Neural cell (in vitro differentiated cells): Measurements from ENCODE around the gene IBA57. TPM values are rescaled to one million over a fixed set of nuclear protein-coding genes. Genes with fewer than 3 reads are reported as not detected.

Experiments used
- H2AFZ ChIP-seq: fragments of 200-600, 300-800 bp; sonication (generic), shearing (Covaris generic); 2 replicates; pipeline ENCODE4 v1.6.0; 2014; ENCODE audit warnings: low read depth, mild to moderate bottlenecking, antibody characterized with exemption, low read length, moderate library complexity
- H3F3A ChIP-seq: fragments of 200-600 bp; shearing (Covaris generic); 2 replicates; pipeline ENCODE4 v1.6.1; 2016; ENCODE audit warnings: mild to moderate bottlenecking, moderate library complexity, mixed read lengths, antibody characterized with exemption, low read length; ENCODE audit not compliant: insufficient read depth, poor library complexity, severe bottlenecking
- H3K27ac ChIP-seq: fragments of 200-600, 300-800 bp; sonication (generic), shearing (Covaris generic); 2 replicates; pipeline ENCODE4 v1.5.1; 2014; ENCODE audit warnings: mild to moderate bottlenecking, low read length, moderate library complexity
- H3K27me3 ChIP-seq: fragments of 300-800, 200-600 bp; sonication (generic), shearing (Covaris generic); 2 replicates; pipeline ENCODE4 v1.6.0; 2014; ENCODE audit warnings: mild to moderate bottlenecking, low read depth, low read length, moderate library complexity; ENCODE audit not compliant: insufficient read depth
- H3K36me3 ChIP-seq: fragments of 300-800, 200-600 bp; sonication (generic), shearing (Covaris generic); 2 replicates; pipeline ENCODE4 v1.5.1; 2014; ENCODE audit warnings: mild to moderate bottlenecking, antibody characterized with exemption, low read length, moderate library complexity; ENCODE audit not compliant: insufficient read depth
- H3K4me2 ChIP-seq: fragments of 300-800, 200-600 bp; sonication (generic), shearing (Covaris generic); 2 replicates; pipeline ENCODE4 v1.6.0; 2014; ENCODE audit warnings: mild to moderate bottlenecking, low read length
- H3K4me3 ChIP-seq: fragments of 300-800, 200-600 bp; sonication (generic), shearing (Covaris generic); 2 replicates; pipeline ENCODE4 v1.5.1; 2014; ENCODE audit warnings: mild to moderate bottlenecking, low read length, moderate library complexity
- H3K79me2 ChIP-seq: fragments of 200-600 bp; shearing (Covaris generic); replicated peaks from 2 replicates; pipeline ENCODE4 v1.6.0; 2014; ENCODE audit warnings: mild to moderate bottlenecking, low read length, moderate library complexity; ENCODE audit not compliant: insufficient read depth
- H3K9ac ChIP-seq: fragments of 300-800, 200-600 bp; sonication (generic), shearing (Covaris generic); 2 replicates; pipeline ENCODE4 v1.6.1; 2016; ENCODE audit warnings: mild to moderate bottlenecking, low read length, mixed read lengths
- H3K9me2 ChIP-seq: fragments of 200-600 bp; shearing (Covaris generic); 2 replicates; pipeline ENCODE4 v1.6.1; 2016; ENCODE audit warnings: mild to moderate bottlenecking, low read length, mixed read lengths; ENCODE audit not compliant: insufficient read depth
- H3K9me3 ChIP-seq: fragments of 200-600, 300-800 bp; sonication (generic), shearing (Covaris generic); 2 replicates; pipeline ENCODE4 v1.6.1; 2016; ENCODE audit warnings: mild to moderate bottlenecking, mixed run types, low read length, moderate library complexity, mixed read lengths
- H4K20me1 ChIP-seq: fragments of 200-600 bp; shearing (Covaris generic); 2 replicates; pipeline ENCODE4 v1.6.1; 2016; ENCODE audit warnings: mild to moderate bottlenecking, mixed run types; ENCODE audit not compliant: insufficient read depth
- CTCF ChIP-seq: fragments of 450-650 bp; IDR thresholded peaks from 2 replicates; pipeline ENCODE4 v1.5.1; 2014; ENCODE audit warnings: antibody characterized with exemption, mild to moderate bottlenecking, moderate library complexity; ENCODE audit not compliant: poor library complexity, severe bottlenecking
- EP300 ChIP-seq: fragments of 450-650 bp; conservative IDR thresholded peaks from 2 replicates; pipeline ENCODE4 v1.6.1; 2014; ENCODE audit warnings: antibody characterized with exemption, mild to moderate bottlenecking, moderate library complexity; ENCODE audit not compliant: poor library complexity, severe bottlenecking
- EZH2 ChIP-seq: fragments of 200-600, 300-800 bp; shearing (Covaris generic), sonication (generic); IDR thresholded peaks from 2 replicates; pipeline ENCODE4 v1.6.1; 2014; ENCODE audit warnings: antibody characterized with exemption, low read length, borderline replicate concordance, mild to moderate bottlenecking; ENCODE audit not compliant: insufficient read depth, poor library complexity, severe bottlenecking
- MXI1 ChIP-seq: fragments of 450-650 bp; conservative IDR thresholded peaks from 2 replicates; pipeline ENCODE4 v1.6.1; 2014; ENCODE audit warnings: antibody characterized with exemption, mild to moderate bottlenecking; ENCODE audit not compliant: poor library complexity, severe bottlenecking
- POLR2AphosphoS5 ChIP-seq: IDR thresholded peaks from 2 replicates; pipeline ENCODE4 v1.6.1; 2012
- RAD21 ChIP-seq: fragments of 450-650 bp; conservative IDR thresholded peaks from 2 replicates; pipeline ENCODE4 v1.6.1; 2014; ENCODE audit warnings: antibody characterized with exemption, mild to moderate bottlenecking, moderate library complexity
- REST ChIP-seq: IDR thresholded peaks from 2 replicates; pipeline ENCODE4 v1.6.1; 2012; ENCODE audit warnings: borderline replicate concordance
- SMC3 ChIP-seq: fragments of 450-650 bp; conservative IDR thresholded peaks from 2 replicates; pipeline ENCODE4 v1.6.1; 2014; ENCODE audit warnings: antibody characterized with exemption, mild to moderate bottlenecking, moderate library complexity; ENCODE audit not compliant: poor library complexity
- TAF1 ChIP-seq: IDR thresholded peaks from 2 replicates; pipeline ENCODE4 v1.6.1; 2012; ENCODE audit warnings: low read depth
- polyA plus RNA-seq: library from polyadenylated mRNA; depleted of rRNA; stranded (reverse); fragments of >200 nt; gene quantifications from 2 replicates; pipeline ENCODE4 v1.2.3, GENCODE V29; 2014

Gene IBA57
- polyA plus RNA-seq, 1 donor from 2014 or later, result 5.5 TPM

- no peaks in the 10 kb centered on the region for H3K9me3 ChIP-seq
- H3K4me2 ChIP-seq, result no peak overlapping the region
- no peak overlapping the region for H3K4me3 ChIP-seq
- H3K27ac ChIP-seq, result no peak overlapping the region
- no peak overlapping the region for H2AFZ ChIP-seq
- H3K79me2 ChIP-seq, result no peaks in the 10 kb centered on the region
- no peak for TF ChIP-seq TAF1
- no peak for TF ChIP-seq EP300
- no peak for TF ChIP-seq MXI1
- no peak for TF ChIP-seq REST
- TF ChIP-seq EZH2, result no peak
- TF ChIP-seq SMC3, result no peak
- TF ChIP-seq CTCF, result no peak
- no peak for TF ChIP-seq RAD21
- TF ChIP-seq POLR2AphosphoS5, result no peak
- no peaks in the 10 kb centered on the region for H3K27me3 ChIP-seq
- no peaks in the 10 kb centered on the region for H4K20me1 ChIP-seq
- no peaks in the 10 kb centered on the region for H3K36me3 ChIP-seq
- H3K9me2 ChIP-seq, result no peaks in the 10 kb centered on the region
- no peak overlapping the region for H3K9ac ChIP-seq
- H3F3A ChIP-seq, result no peaks in the 10 kb centered on the region
These were observed 60.1 kb downstream of the IBA57 start for GRCh38 chr1:228225740-228226139.

- Histone ChIP-seq H3K36me3 (no peaks in the 10 kb centered on the region), H4K20me1 (no peaks in the 10 kb centered on the region), H3K79me2 (no peaks in the 10 kb centered on the region), H3K27ac (no peak overlapping the region), H3K9me3 (no peaks in the 10 kb centered on the region), H3K9me2 (no peaks in the 10 kb centered on the region), H3F3A (no peaks in the 10 kb centered on the region), H3K4me2 (no peak overlapping the region), H3K9ac (no peak overlapping the region), H3K4me3 (no peak overlapping the region), H2AFZ (no peak overlapping the region), H3K27me3 (no peaks in the 10 kb centered on the region)
- TF ChIP-seq RAD21 (no peak), POLR2AphosphoS5 (no peak), TAF1 (no peak), EP300 (no peak), EZH2 (no peak), CTCF (no peak), SMC3 (no peak), REST (no peak), MXI1 (no peak)
These were observed 60.7 kb downstream of the IBA57 start for GRCh38 chr1:228226141-228226874.
